ENCODE results near the gene TRAPPC3.

DNA sequence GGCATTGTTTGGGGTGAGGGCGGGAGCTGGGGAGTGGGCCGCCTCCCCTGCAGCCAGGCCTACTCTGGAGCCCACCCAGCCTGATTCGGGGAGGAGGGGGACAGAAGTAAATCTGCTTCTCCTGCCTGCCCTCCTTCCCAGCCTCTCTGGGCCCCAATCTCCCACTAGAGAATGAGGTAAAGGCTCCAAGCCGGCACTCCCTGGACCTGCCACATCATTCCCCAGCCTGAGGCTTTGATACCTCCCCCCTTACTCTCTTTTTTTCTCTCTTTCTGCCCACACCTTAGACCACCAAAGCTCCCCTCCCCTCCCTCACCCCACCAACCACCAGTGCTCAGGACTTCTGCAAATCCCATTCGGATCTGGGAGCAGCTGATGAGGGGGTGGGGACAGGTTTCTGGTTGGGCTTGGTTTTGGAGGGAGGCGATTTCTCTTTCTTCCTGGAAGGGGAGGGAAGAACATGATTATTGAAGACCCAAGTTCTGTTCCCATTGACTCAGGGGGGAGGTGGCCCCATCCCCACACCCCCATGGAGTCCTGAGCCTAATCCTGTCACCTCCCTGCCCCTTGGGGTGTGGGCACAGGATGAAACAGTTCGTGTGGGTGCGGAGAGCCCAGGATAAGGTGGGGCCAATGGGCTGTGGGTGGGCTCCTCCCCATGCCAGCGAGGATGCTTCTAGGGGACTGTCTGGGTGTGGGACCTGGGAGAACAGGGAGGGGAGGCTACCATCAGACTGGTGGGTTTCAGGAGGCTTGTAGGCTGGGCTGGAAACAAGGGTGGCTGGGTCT, 8.0 kb upstream of the TRAPPC3 start:
- no peak for TF ChIP-seq HDGF (IDR thresholded peaks at IDR 0.05; ENCODE audit: borderline replicate concordance)
- TF ChIP-seq FOXK2 (IDR thresholded peaks at IDR 0.05) = no peak
- TF ChIP-seq LEF1 (IDR thresholded peaks at IDR 0.05; ENCODE audit: borderline replicate concordance) = no peak
- no peak for TF ChIP-seq FOXM1 (IDR thresholded peaks at IDR 0.05; ENCODE audit: borderline replicate concordance)
